GM18873 (cell line): ENCODE data around the gene P2RX4.
"Not testable (repeated sequence)": the region's sequence is repeated elsewhere in the genome, so short reads cannot be mapped to it uniquely, and the experiment has no call there.

Experiments
- ATAC-seq: cut with Tn5 transposase; IDR thresholded peaks from one replicate; pipeline ENCODE4 v1.9.1; 2021; ENCODE audit warnings: mild to moderate bottlenecking, moderate library complexity, moderate number of reproducible peaks; ENCODE audit not compliant: unreplicated experiment, low FRiP score

P2RX4 gene

GRCh38 chr12:121187501-121187900 is 22.4 kb upstream of the P2RX4 start:
- no peak for ATAC-seq

GRCh38 chr12:121188227-121188626 is 21.7 kb upstream of the P2RX4 start:
- no peak for ATAC-seq

GRCh38 chr12:121189131-121189530 is 20.8 kb upstream of the P2RX4 start:
- no peak for ATAC-seq

GRCh38 chr12:121189619-121190155 is 20.2 kb upstream of the P2RX4 start:
- ATAC-seq = no peak

- ATAC-seq = no peak
These were observed 19.4 kb upstream of the P2RX4 start for GRCh38 chr12:121190523-121191031.

GRCh38 chr12:121191151-121191550 is 18.8 kb upstream of the P2RX4 start:
- ATAC-seq = no peak

GRCh38 chr12:121196902-121197301 is 13.0 kb upstream of the P2RX4 start:
- ATAC-seq = no peak

- ATAC-seq = no peak
These were observed 11.0 kb upstream of the P2RX4 start for GRCh38 chr12:121198949-121199348.

- ATAC-seq = not testable (repeated sequence)
These were observed 8.8 kb upstream of the P2RX4 start for GRCh38 chr12:121201140-121201539.

GRCh38 chr12:121202407-121203355 is 7.2 kb upstream of the P2RX4 start:
- no peak for ATAC-seq

- no peak for ATAC-seq
These were observed 6.4 kb upstream of the P2RX4 start for GRCh38 chr12:121203482-121203881.

- no peak for ATAC-seq
These were observed 4.4 kb upstream of the P2RX4 start for GRCh38 chr12:121205491-121205890.

- ATAC-seq = not testable (repeated sequence)
These were observed 1.4 kb upstream of the P2RX4 start for GRCh38 chr12:121208571-121208970.

- no peak for ATAC-seq
These were observed 708 bp upstream of the P2RX4 start for GRCh38 chr12:121209221-121209620.

- ATAC-seq = no peak
These were observed 2.9 kb downstream of the P2RX4 start for GRCh38 chr12:121212875-121213274.

- ATAC-seq = no peak
These were observed 4.3 kb downstream of the P2RX4 start for GRCh38 chr12:121214166-121214777.

GRCh38 chr12:121214855-121215745 is 5.2 kb downstream of the P2RX4 start:
- no peak for ATAC-seq

- ATAC-seq = no peak
These were observed 6.2 kb downstream of the P2RX4 start for GRCh38 chr12:121216102-121216501.

- no peak for ATAC-seq
These were observed 7.1 kb downstream of the P2RX4 start for GRCh38 chr12:121217063-121217462.

- no peak for ATAC-seq
These were observed 7.8 kb downstream of the P2RX4 start for GRCh38 chr12:121217761-121218160.
